NCI-H69 (cell line): ENCODE data around the gene GRIN2C.
"Not testable (repeated sequence)": the region's sequence is repeated elsewhere in the genome, so short reads cannot be mapped to it uniquely, and the experiment has no call there.

Experiments
- DNase-seq: peaks from one replicate; lab custom pipeline; 2025; lab: John Stamatoyannopoulos, UW

The GRIN2C gene

GRCh38 chr17:74859459-74860228, at the start of gene GRIN2C:
Gene GRIN2C (minus strand): TSS chr17:74859885. CDS start chr17:74855092, 4,793 bp downstream.
- peak; percentile 41 for DNase-seq

- not testable (repeated sequence) for DNase-seq
Measured at GRCh38 chr17:74909097-74909496, 49.4 kb upstream of the GRIN2C start.

- DNase-seq = no peak
Measured at GRCh38 chr17:74907012-74907411, 47.3 kb upstream of the GRIN2C start.

- peak; percentile 16 for DNase-seq
Measured at GRCh38 chr17:74906214-74906793, 46.6 kb upstream of the GRIN2C start.

- no peak for DNase-seq
Measured at GRCh38 chr17:74904687-74905409, 45.2 kb upstream of the GRIN2C start.

GRCh38 chr17:74903671-74904070, 44.0 kb upstream of the GRIN2C start:
- no peak for DNase-seq

GRCh38 chr17:74903034-74903433, 43.3 kb upstream of the GRIN2C start:
- DNase-seq = no peak

GRCh38 chr17:74901353-74902135, 41.9 kb upstream of the GRIN2C start:
- DNase-seq = no peak

- no peak for DNase-seq
Measured at GRCh38 chr17:74900208-74900607, 40.5 kb upstream of the GRIN2C start.

- peak; percentile 30 for DNase-seq
Measured at GRCh38 chr17:74898376-74898946, 38.8 kb upstream of the GRIN2C start.

GRCh38 chr17:74893936-74894671, 34.4 kb upstream of the GRIN2C start:
- DNase-seq = no peak

- DNase-seq = no peak
Measured at GRCh38 chr17:74892974-74893911, 33.6 kb upstream of the GRIN2C start, which contains the start of gene FADS6. Gene FADS6 (minus strand): TSS chr17:74893633. CDS start chr17:74893595, 38 bp downstream.

GRCh38 chr17:74892013-74892841, 32.5 kb upstream of the GRIN2C start:
- DNase-seq = no peak

- DNase-seq = no peak
Measured at GRCh38 chr17:74890554-74890953, 30.9 kb upstream of the GRIN2C start.

GRCh38 chr17:74888469-74888868, 28.8 kb upstream of the GRIN2C start:
- no peak for DNase-seq

- no peak for DNase-seq
Measured at GRCh38 chr17:74883241-74883745, 23.6 kb upstream of the GRIN2C start.

- DNase-seq = peak; percentile 23
Measured at GRCh38 chr17:74882517-74883240, 23.0 kb upstream of the GRIN2C start.

- DNase-seq = no peak
Measured at GRCh38 chr17:74881073-74881472, 21.4 kb upstream of the GRIN2C start.
